ENCODE data around the gene FIBCD1.
"Not testable (repeated sequence)": the region's sequence is repeated elsewhere in the genome, so short reads cannot be mapped to it uniquely, and the experiment has no call there.

- TF ChIP-seq CTCF (IDR thresholded peaks at IDR 0.05; ENCODE audit: control extremely low read depth in 1 of 3, insufficient read depth in 1 of 3, low read depth in 1 of 3, low read length in 3 of 3); TAF7 (optimal IDR thresholded peaks at IDR 0.05; ENCODE audit: borderline replicate concordance, low read depth, low read length); POLR2A (IDR thresholded peaks at IDR 0.05; ENCODE audit: control extremely low read depth in 1 of 2, low read depth in 2 of 2, low read length in 2 of 2); MAX (IDR thresholded peaks at IDR 0.05); SP2 (IDR thresholded peaks at IDR 0.05; ENCODE audit: low read length); CEBPB (IDR thresholded peaks at IDR 0.05; ENCODE audit: low read depth, low read length); GABPA (IDR thresholded peaks at IDR 0.05; ENCODE audit: borderline replicate concordance, insufficient read depth, low read length); SP1 (IDR thresholded peaks at IDR 0.05; ENCODE audit: low read depth, low read length): not testable (repeated sequence)
These were observed 19.5 kb upstream of the FIBCD1 start for GRCh38 chr9:130958564-130958963.
